Adipocyte (in vitro differentiated cells): ENCODE data around the gene SUGCT.
"Not testable (repeated sequence)": the region's sequence is repeated elsewhere in the genome, so short reads cannot be mapped to it uniquely, and the experiment has no call there.

Experiments
- DNase-seq: peaks from one replicate; pipeline ENCODE4 v3.0.0-alpha.2; 2015; ENCODE audit warnings: low read depth
- H3K27me3 ChIP-seq: replicated peaks from 2 replicates; pipeline ENCODE4 v1.7.0; 2013; ENCODE audit warnings: mild to moderate bottlenecking, low read length, moderate library complexity; ENCODE audit not compliant: control insufficient read depth, insufficient read depth
- H3K36me3 ChIP-seq: 2 replicates; pipeline ENCODE4 v1.7.0; 2013; ENCODE audit warnings: low read length, mild to moderate bottlenecking, moderate library complexity; ENCODE audit not compliant: control insufficient read depth, insufficient read depth, severe bottlenecking
- H3K4me1 ChIP-seq: 2 replicates; pipeline ENCODE4 v1.7.0; 2013; ENCODE audit warnings: mild to moderate bottlenecking, low read length, moderate library complexity; ENCODE audit not compliant: control insufficient read depth, insufficient read depth
- H3K4me3 ChIP-seq: 2 replicates; pipeline ENCODE4 v1.7.0; 2013; ENCODE audit warnings: mild to moderate bottlenecking, low read length, moderate library complexity
- H3K9ac ChIP-seq: 2 replicates; pipeline ENCODE4 v1.7.0; 2013; ENCODE audit warnings: mild to moderate bottlenecking, low read length, moderate library complexity
- H3K9me3 ChIP-seq: 2 replicates; pipeline ENCODE4 v1.7.0; 2013; ENCODE audit warnings: mild to moderate bottlenecking, low read length, moderate library complexity; ENCODE audit not compliant: control insufficient read depth

Gene SUGCT

DNA sequence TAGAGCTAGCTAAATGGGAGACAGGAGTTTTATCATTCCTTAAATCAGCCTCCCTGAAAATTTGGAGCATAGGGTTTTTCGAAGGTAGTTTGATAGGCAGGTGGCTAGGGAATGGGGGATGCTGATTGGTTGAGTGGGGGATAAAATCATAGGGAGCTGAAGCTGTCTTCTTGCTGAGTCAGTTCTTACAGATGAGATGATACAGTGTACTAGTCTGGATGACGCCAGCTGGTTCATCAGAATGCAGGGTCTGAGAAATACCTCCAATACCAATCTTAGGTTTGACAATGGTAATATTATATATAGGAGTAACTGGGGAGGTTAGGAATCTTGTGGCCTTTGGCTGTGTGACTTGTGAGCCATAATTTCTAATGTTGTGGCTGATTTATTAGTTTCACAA lies 271.2 kb downstream of the SUGCT start:
- no peak overlapping the region for H3K9ac ChIP-seq
- H3K27me3 ChIP-seq = no peaks in the 10 kb centered on the region
- no peak overlapping the region for H3K4me3 ChIP-seq
- H3K4me1 ChIP-seq = no peaks in the 10 kb centered on the region
- no peak for DNase-seq
- H3K36me3 ChIP-seq = no peaks in the 10 kb centered on the region
- no peaks in the 10 kb centered on the region for H3K9me3 ChIP-seq

DNA sequence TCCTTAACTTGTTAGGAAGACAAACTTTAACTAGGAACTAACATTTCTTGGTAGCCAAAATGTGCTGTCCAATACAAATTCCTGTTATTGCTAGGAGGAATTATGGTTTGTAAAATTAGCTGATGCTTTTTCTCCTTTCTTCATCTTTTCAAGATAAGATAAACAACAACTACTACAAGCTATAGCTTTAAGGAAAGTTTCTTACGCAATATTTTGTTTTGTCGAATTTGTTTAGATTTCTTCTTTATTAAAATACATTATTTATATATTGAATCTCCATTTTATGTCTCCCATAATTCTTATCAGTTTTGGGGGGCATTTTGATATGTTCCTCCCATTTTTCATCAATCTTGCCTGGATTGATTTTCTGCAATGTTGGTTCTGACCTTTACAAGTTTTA lies 277.5 kb downstream of the SUGCT start:
- no peak for DNase-seq

DNA sequence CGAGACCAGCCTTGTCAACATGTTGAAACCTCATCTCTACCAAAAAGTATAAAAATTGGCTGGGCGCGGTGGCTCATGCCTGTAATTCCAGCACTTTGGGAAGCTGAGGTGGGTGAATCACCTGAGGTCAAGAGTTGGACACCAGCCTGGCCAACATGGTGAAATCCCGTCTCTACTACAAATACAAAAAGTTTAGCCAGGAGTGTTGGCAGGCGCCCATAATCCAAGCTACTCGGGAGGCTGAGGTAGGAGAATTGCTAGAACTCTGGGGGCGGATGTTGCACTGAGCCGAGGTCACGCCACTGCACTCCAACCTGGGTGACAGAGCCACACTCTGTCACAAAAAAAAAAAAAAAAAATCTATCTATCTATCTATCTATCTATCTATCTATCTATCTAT lies 279.9 kb downstream of the SUGCT start:
- not testable (repeated sequence) for H3K4me3 ChIP-seq, H3K9me3 ChIP-seq, H3K4me1 ChIP-seq, DNase-seq, H3K9ac ChIP-seq, H3K27me3 ChIP-seq, H3K36me3 ChIP-seq

More for the DNA sequence above, 277.5 kb downstream of the SUGCT start:
- Histone ChIP-seq H3K9me3 (no peaks in the 10 kb centered on the region), H3K9ac (no peak overlapping the region), H3K4me1 (no peaks in the 10 kb centered on the region), H3K4me3 (no peak overlapping the region), H3K27me3 (no peaks in the 10 kb centered on the region), H3K36me3 (no peaks in the 10 kb centered on the region)

DNA sequence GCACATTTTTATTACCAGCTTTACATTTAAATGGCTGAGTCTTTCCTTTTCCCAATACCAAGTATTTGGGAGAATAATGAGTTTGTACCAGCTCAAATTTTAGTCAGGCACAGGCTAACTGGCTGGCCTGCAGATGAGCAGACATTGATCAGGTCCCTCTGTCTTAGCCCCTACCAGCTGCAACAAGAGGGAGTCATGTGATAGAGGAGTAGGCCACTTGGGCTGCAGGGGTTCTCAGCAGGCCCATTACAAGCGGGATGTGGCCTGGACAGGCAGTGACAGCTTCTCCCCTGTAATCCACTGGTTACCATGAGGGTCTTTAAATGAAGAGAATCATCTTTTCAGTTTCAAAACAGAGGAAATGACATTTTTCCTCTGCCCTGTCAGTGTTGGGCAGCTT lies 283.6 kb downstream of the SUGCT start:
- no peaks in the 10 kb centered on the region for H3K36me3 ChIP-seq
- DNase-seq = no peak
- no peaks in the 10 kb centered on the region for H3K27me3 ChIP-seq
- no peaks in the 10 kb centered on the region for H3K9me3 ChIP-seq
- H3K4me1 ChIP-seq = peaks cover 7% of the 10 kb centered on the region
- no peak overlapping the region for H3K4me3 ChIP-seq
- H3K9ac ChIP-seq = no peak overlapping the region

DNA sequence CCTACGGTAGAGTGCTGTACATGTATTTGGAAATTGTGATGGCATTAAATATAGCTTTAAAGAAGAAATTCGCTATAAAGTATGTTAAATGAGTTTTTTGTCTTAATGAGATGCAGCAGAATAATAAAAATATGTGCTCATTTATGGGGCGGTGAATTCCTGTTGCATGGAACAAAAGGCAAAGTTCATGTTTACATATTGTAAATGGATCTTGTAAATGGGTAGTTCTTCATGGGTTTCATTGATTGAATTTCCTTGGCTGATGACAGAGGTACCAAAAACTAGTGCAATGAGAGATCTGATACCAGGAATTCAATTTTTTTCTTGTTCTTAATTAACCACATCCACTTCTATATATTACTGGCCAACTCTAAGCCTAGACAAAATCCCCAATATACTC lies 284.2 kb downstream of the SUGCT start:
- no peak overlapping the region for H3K9ac ChIP-seq
- H3K36me3 ChIP-seq = no peaks in the 10 kb centered on the region
- H3K4me1 ChIP-seq = peaks cover 7% of the 10 kb centered on the region
- H3K9me3 ChIP-seq = no peaks in the 10 kb centered on the region
- DNase-seq = no peak
- no peaks in the 10 kb centered on the region for H3K27me3 ChIP-seq
- H3K4me3 ChIP-seq = no peak overlapping the region

DNA sequence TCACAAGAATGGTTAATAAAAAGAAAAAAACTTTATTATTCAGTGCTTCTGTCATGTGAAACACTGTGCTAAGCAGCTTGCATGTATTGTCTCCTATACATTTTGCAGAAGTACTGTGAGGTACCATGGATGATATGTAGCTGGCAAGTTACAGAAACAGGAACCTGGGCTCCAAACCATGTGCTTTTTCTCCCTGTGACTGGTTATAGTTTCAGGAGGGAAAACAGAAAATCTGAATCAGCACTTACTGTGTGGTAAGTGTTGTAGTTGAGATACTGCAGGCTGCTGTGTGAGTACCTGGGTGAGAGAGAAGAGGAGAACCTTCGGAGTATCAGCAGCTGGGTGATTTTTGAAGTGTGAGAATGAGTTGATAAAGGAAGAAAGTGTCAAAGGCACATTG lies 285.0 kb downstream of the SUGCT start:
- H3K36me3 ChIP-seq = no peaks in the 10 kb centered on the region
- DNase-seq = no peak
- H3K9me3 ChIP-seq = no peaks in the 10 kb centered on the region
- no peak overlapping the region for H3K9ac ChIP-seq
- peaks cover 7% of the 10 kb centered on the region for H3K4me1 ChIP-seq
- no peak overlapping the region for H3K4me3 ChIP-seq
- H3K27me3 ChIP-seq = no peaks in the 10 kb centered on the region

DNA sequence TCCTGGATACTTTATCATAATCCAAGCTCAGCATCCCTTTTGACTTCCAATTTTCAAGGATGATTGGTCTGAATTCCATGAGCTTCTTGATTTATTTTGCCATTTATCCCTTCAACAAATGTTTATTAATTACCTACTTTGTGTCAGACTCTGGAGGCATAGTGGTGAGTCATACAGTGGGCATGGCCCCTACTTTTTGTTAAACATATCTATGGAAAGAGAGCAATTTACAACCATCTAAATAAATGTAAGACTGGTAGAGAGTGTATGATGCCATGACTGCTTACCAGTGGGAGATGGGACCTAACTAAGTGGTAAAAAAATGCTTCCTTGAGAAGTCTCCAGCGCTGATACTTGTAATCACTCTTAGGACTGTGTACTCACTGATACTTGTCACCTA lies 286.6 kb downstream of the SUGCT start:
- Histone ChIP-seq H3K9me3 (no peaks in the 10 kb centered on the region), H3K27me3 (no peaks in the 10 kb centered on the region), H3K36me3 (no peaks in the 10 kb centered on the region), H3K4me1 (peaks cover 7% of the 10 kb centered on the region), H3K4me3 (no peak overlapping the region), H3K9ac (no peak overlapping the region)
- no peak for DNase-seq

DNA sequence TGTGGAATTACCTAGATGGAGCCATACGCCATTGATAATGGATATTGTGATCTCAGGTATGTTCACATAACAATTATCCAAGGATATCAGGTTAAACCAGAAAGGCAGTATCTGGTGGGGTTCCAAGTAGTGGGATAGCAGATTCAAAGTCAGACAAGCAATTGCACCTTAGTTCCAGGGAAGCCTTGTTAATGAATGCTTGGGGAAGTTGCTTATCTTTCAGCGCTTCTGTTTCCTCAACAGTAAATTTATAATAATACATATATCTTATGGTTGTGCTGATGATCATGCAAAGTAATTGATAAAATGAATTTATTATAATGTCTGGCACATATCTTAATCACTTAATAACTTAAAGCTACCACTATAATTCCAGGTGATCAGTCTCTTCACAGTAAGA lies 290.9 kb downstream of the SUGCT start:
- Histone ChIP-seq H3K4me1 (no peaks in the 10 kb centered on the region), H3K36me3 (no peaks in the 10 kb centered on the region), H3K9me3 (no peaks in the 10 kb centered on the region), H3K4me3 (no peak overlapping the region), H3K9ac (no peak overlapping the region), H3K27me3 (no peaks in the 10 kb centered on the region)
- DNase-seq = no peak

DNA sequence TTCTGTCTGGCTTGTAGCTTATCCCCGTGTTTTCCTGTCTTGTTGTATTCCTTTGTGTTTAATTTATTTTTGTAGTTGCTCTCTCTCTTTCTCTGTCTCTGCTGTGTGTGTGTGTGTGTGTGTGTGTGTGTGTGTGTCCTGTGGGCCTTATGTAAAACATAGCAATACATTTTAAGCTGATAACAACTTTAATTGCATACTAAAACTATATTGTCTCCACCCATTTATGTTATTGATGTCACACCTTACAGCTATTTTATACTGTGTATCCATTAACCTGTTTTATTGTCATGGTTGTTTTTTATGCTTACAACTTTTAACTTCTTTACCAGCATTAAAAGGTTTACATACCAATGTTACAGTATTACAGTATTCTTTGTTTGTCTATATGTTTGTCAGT lies 293.6 kb downstream of the SUGCT start:
- Histone ChIP-seq H3K4me3 (no peak overlapping the region), H3K36me3 (no peaks in the 10 kb centered on the region), H3K9ac (no peak overlapping the region), H3K9me3 (no peaks in the 10 kb centered on the region), H3K4me1 (no peaks in the 10 kb centered on the region), H3K27me3 (no peaks in the 10 kb centered on the region)
- DNase-seq = no peak

DNA sequence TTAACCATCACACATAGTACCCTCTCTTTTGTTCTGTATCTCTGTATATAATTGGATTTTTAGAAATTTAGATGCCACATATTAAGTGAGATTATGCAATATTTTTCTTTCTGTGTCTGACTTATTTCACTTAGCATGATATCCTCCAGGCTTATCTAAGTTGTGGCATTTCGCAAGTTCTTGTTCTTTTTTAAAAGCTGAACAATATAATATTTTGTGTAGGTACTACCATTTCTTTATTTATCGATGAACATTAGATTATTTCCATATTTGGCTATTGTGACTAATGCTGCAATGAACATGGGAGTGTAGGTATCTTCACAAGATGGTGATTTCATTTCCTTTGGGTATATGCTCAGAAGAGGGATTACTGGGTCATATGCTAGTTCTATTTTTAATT lies 295.0 kb downstream of the SUGCT start:
- DNase-seq = peak; percentile 35
- Histone ChIP-seq H3K36me3 (no peaks in the 10 kb centered on the region), H3K9ac (no peak overlapping the region), H3K27me3 (no peaks in the 10 kb centered on the region), H3K9me3 (no peaks in the 10 kb centered on the region), H3K4me3 (no peak overlapping the region), H3K4me1 (no peaks in the 10 kb centered on the region)

DNA sequence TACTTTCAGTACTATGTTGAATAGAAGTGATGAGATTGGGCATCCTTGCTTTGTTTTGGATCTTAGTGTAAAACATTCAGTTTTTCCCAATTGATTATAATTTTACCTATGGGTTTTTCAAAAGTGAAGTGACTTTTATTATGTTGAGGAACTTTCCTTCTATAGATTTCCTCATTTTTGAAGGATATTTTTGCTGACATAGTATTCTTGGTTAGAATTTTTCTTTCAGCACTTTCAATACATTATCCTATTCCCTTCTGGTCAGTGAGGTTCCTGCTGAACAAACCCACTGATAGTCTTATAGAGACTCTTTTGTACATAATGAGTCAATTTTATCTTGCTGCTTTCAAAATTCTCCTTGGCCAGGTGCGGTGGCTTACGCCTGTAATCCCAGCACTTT lies 297.2 kb downstream of the SUGCT start:
- H3K4me3 ChIP-seq = no peak overlapping the region
- H3K36me3 ChIP-seq = no peaks in the 10 kb centered on the region
- H3K27me3 ChIP-seq = no peaks in the 10 kb centered on the region
- H3K4me1 ChIP-seq = peaks cover 3% of the 10 kb centered on the region
- no peak overlapping the region for H3K9ac ChIP-seq
- H3K9me3 ChIP-seq = no peaks in the 10 kb centered on the region
- DNase-seq = no peak

DNA sequence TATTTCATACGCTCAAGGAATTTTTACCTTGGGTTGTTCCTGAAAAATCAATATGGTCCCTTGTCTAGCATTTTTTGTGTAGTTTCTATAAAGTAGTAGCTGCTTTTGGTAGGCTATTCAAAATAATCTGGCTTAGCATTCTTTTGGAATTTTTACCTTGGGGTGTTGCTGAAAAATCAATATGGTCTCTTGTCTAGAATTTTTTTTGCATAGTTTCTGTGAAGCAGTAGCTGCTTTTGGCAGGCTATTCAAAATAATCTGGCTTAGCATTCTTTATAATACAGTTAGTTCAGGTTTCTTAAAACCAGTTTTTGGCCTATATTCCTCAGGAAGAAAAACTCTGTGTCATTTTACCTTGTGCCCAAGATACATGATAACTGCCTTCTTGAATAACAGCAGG lies 301.9 kb downstream of the SUGCT start:
- Histone ChIP-seq H3K4me3 (no peak overlapping the region), H3K4me1 (peaks cover 13% of the 10 kb centered on the region), H3K9me3 (peaks cover 4% of the 10 kb centered on the region), H3K9ac (no peak overlapping the region), H3K36me3 (no peaks in the 10 kb centered on the region), H3K27me3 (no peaks in the 10 kb centered on the region)
- DNase-seq = peak; percentile 18
